ENCODE measurements around the gene PRMT6. TPM values are rescaled to one million over a fixed set of nuclear protein-coding genes. Genes with fewer than 3 reads are reported as not detected.

Gene PRMT6
- total RNA-seq, 1 donor from 2014 or later = 24.6 TPM

Other genes starting within 250 kb of the PRMT6 start
- gene NTNG1, start 84.4 kb downstream of the PRMT6 start, total RNA-seq = not detected in 2 replicates

Data from activated CD4-positive, alpha-beta T cell treated with anti-CD3 and anti-CD28 coated beads, Interleukin-2, amount 10 ng/mL, durations not matched to agents 24 days and 14 days (primary cell).